GM21786 (cell line): Measurements from ENCODE around the gene SOX13.

Source experiments
- ATAC-seq: cut with Tn5 transposase; IDR thresholded peaks from one replicate; pipeline ENCODE4 v1.9.1; 2021; ENCODE audit not compliant: unreplicated experiment

Gene SOX13

GRCh38 chr1:204149635-204150565 is 77.0 kb downstream of the SOX13 start:
- ATAC-seq = no peak

GRCh38 chr1:204150702-204151551 is 78.0 kb downstream of the SOX13 start:
- ATAC-seq = no peak

GRCh38 chr1:204151552-204152309 is 78.8 kb downstream of the SOX13 start, which contains the start of gene ETNK2:
ETNK2 (minus strand) TSS chr1:204152044; CDS start chr1:204151852, 192 bp downstream.
- ATAC-seq = no peak

GRCh38 chr1:204152310-204153044 is 79.6 kb downstream of the SOX13 start:
- no peak for ATAC-seq

- ATAC-seq = no peak
Observed at GRCh38 chr1:204153667-204154066, 80.8 kb downstream of the SOX13 start.

GRCh38 chr1:204154568-204155255 is 81.8 kb downstream of the SOX13 start:
- ATAC-seq = no peak

GRCh38 chr1:204155881-204156280 is 83.0 kb downstream of the SOX13 start:
- ATAC-seq = no peak

GRCh38 chr1:204157962-204158361 is 85.0 kb downstream of the SOX13 start:
- ATAC-seq = no peak

- no peak for ATAC-seq
Observed at GRCh38 chr1:204161609-204162493, 88.9 kb downstream of the SOX13 start.

GRCh38 chr1:204162494-204163074 is 89.7 kb downstream of the SOX13 start:
- ATAC-seq = no peak

GRCh38 chr1:204166219-204166618 is 93.3 kb downstream of the SOX13 start, which contains the start of gene REN:
REN (minus strand) TSS chr1:204166337; CDS start chr1:204166293, 44 bp downstream.
- ATAC-seq = no peak

GRCh38 chr1:204167730-204168129 is 94.8 kb downstream of the SOX13 start:
- no peak for ATAC-seq

GRCh38 chr1:204169858-204170257 is 96.9 kb downstream of the SOX13 start:
- ATAC-seq = no peak

- no peak for ATAC-seq
Observed at GRCh38 chr1:204170494-204171155, 97.7 kb downstream of the SOX13 start.

GRCh38 chr1:204171751-204172178 is 98.8 kb downstream of the SOX13 start:
- ATAC-seq = no peak

- ATAC-seq = no peak
Observed at GRCh38 chr1:204172404-204173029, 99.6 kb downstream of the SOX13 start.

GRCh38 chr1:204174958-204175357 is 102.0 kb downstream of the SOX13 start:
- no peak for ATAC-seq
